Heart left ventricle (tissue), 13 donors: ENCODE data around the gene MICB.

ENCODE experiments used
- POLR2A ChIP-seq, 2 donors: fragments of 450-650 bp; IDR thresholded peaks; one replicate each; pipeline ENCODE4 v1.6.1; 2017; ENCODE audit warnings: antibody characterized with exemption in 2 of 2, mild to moderate bottlenecking in 2 of 2, moderate library complexity in 2 of 2
- TF ChIP-seq, protein P1 (sequence below), 12 donors: fragments of 200-600 bp; sonication (generic) in 4 of 12; IDR thresholded peaks; one replicate each; pipeline versions ENCODE4 v1.5.0 to v1.8.0; 2018 to 2022; ENCODE audit warnings: antibody characterized with exemption in 12 of 12, mild to moderate bottlenecking in 5 of 12
- donor health status: ischemic (EF 13 %, LVEDD 7.1; RV severe dilation, severe dysfunction).
- donor health status: DM: no; HTN: yes; CAD: no.
- donor health status: DM: no; HTN: no; CAD: no.
- donor health status: ischemic (EF 25% LVEDD 6.9; RV normal size, moderate dysfunction).
- donor health status: ischemic (EF 25% LVEDD 5.7; RV mildly dilated, moderate dysfunction).
- donor health status: ischemic (EF 35%, LVEDD 5.7; RV mildly dilated, moderate dysfunction).
- donor health status: nonischemic (EF 11% LVEDD 7.7; RV severe dilation, severe dysfunction).
- donor health status: DM: yes; HTN: yes; CAD: no.
- donor health status: PGD.
- donor health status: ischemic (EF 29% LVEDD 5.4; RV normal size, mild dysfunction).
- donor health status: nonischemic (EF 23%, LVEDD 6.1; RV moderate dilation, normal function).

DNA sequence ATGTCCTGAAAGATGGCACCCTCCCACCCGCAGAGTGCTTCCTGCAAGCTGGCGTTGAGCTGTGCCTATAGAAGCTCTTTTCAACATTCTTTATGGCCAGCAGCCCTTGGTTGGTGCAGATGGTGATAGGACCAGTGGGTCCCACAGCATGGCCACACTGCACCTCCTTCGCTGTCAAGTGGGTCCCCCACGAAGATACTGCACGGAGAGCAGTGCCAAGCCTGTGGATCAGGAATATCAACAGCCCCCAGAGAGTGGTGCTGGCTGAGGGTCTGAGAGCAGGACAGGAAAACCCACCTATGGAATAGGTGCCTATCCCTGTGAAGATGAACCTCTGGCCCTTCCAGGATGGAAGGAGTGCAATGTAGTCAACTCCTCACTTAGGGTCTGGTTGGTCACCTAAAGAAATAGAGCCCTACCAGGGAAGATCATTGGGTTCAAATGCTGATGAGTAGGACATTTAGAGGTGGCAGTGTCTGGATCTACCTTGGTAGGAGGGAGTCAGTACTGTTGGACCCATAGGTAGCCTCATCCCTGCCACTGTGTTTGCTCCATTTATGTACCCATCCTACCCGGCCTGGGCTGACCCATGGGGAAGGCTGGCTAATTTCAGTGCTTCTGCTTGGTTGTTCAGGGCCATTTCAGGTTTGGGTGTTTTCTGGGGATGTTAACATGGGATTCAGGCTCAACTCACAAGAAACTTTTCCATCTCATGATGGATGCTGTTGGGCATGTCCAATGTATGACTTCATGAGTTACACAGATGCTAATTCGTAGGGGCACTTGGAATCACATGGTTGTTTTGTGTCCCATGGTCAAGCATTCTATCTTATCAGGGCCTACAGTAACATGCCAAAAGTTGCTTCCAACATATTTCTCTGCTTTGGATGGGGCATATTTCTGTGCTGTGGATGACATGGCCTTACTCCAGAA, 33.4 kb upstream of the MICB start:
- TF ChIP-seq, protein P1, sequence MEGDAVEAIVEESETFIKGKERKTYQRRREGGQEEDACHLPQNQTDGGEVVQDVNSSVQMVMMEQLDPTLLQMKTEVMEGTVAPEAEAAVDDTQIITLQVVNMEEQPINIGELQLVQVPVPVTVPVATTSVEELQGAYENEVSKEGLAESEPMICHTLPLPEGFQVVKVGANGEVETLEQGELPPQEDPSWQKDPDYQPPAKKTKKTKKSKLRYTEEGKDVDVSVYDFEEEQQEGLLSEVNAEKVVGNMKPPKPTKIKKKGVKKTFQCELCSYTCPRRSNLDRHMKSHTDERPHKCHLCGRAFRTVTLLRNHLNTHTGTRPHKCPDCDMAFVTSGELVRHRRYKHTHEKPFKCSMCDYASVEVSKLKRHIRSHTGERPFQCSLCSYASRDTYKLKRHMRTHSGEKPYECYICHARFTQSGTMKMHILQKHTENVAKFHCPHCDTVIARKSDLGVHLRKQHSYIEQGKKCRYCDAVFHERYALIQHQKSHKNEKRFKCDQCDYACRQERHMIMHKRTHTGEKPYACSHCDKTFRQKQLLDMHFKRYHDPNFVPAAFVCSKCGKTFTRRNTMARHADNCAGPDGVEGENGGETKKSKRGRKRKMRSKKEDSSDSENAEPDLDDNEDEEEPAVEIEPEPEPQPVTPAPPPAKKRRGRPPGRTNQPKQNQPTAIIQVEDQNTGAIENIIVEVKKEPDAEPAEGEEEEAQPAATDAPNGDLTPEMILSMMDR (IDR thresholded peaks at IDR 0.05), result no peak
- no peak for TF ChIP-seq POLR2A (IDR thresholded peaks at IDR 0.05)
